HG03469 (cell line): ENCODE data around the gene FBXL20.

Experiments
- ATAC-seq: cut with Tn5 transposase; IDR thresholded peaks from one replicate; pipeline ENCODE4 v1.9.1; 2021; ENCODE audit warnings: mild to moderate bottlenecking, moderate library complexity, moderate number of reproducible peaks; ENCODE audit not compliant: unreplicated experiment

FBXL20 gene

DNA sequence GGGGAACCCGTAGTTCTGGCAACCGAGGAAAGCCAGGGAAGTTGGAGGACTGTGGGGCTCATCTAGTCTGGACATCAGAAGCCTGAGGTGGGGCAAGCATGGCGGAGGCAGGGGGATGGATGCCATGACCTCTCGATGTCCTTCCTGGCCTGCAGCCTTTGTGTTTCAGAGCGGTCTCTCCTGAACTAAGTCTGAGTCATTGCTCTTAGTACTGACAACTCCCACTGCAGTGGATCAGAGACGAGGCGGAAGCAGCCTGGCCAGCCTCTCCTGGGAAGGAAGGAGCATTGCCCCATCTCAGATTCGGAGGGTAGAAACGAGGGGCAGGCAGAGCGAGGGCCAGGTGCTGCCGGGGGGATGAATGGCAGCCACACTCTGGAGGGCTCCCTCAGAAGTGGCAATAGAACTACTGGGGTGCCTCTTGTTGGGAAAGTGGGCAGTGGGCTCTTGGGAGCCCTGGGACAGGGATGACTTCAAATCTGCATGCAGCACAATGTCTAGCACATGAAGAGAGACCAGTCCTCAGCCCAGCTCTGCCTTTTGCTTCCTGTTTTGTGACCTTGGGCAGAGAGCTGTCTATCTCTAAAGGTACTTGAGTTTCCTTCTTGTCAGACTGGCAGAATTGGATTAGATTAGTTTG is 172.0 kb downstream of the FBXL20 start:
- ATAC-seq: no peak

GRCh38 chr17:39227364-39227919 is 174.0 kb downstream of the FBXL20 start:
- no peak for ATAC-seq

GRCh38 chr17:39225959-39226683 is 175.3 kb downstream of the FBXL20 start:
- no peak for ATAC-seq

DNA sequence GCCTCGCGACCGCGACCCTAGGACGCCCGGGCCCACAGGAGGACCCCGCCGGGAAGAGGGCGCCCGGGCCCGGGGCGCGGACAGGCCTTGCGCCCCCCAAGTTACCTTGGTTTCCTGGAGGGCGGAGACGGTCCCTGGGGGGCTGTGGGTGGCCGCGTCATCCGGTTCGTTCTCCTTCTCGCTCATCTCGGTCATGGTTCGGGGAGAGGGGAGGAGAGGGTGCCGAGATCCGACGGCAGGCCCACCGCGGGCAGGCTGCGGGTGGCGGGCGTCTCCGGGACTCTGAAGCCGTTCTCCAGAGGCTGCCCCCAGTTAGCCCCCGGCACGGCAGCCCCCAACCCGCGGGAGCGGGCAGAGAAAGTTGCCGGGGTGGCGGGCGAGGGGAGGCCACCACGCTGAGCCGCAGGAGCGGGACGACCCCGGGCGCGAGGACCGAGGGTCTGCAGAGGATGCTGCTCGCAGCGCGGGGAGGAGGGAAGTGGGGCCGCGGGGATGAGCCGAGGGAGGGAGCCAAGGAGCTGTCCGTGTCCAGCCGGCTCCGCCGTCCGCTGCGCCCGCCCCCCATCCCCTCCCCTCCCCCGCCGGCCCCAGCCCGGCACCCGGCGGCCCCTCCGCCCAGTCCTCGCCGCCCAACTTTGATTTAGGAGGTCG is 176.0 kb downstream of the FBXL20 start, which contains the start of gene STAC2:
Gene STAC2, minus strand, starts transcription at position 638 of the 651 bp plus-strand sequence. Its CDS starts 443 bp downstream, at position 195.
- ATAC-seq: no peak

GRCh38 chr17:39224778-39225307 is 176.6 kb downstream of the FBXL20 start:
- no peak for ATAC-seq

DNA sequence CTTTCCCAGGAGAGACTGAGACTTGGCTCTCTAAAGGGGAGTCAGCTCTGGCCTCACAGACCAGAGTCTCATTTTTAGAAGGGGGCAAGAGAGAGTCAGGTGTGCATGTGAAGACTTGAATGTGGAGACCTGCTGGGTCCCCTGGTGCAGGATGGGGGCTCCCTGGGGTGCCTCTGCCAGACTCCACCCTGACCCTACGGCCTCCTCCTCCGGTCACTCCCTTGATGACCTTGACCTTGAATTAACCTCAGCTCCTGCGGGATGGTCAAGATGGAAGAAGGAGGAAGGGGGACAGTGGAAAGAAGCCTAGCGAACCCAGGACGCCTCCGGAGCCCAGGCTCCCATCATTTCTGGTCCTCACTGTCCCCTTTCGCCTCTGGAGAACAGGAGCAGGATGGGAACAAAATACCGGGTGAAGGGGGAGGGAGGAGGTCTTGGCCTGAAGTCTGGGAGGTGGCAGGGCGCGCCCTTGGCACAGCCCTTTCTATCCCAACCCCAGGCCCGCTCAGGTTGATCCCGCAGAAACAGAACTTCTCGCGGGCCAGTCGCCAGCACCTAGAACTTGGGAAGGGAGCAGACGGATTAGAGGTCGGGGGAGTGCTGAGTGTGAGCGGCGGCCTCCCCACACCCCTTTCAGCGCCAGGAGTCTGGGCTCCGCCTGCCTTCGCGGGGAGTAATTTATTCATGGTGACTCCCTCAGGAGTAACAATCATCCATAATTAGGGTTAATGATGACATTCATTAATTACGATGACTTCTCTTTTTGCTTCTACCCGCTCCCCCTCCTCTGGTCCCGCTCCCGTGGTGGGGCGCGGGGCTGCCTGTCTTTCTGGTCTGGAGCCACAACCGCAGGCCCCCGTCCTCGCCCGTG is 177.3 kb downstream of the FBXL20 start:
- ATAC-seq: no peak

GRCh38 chr17:39222866-39223834 is 178.3 kb downstream of the FBXL20 start:
- ATAC-seq: no peak

GRCh38 chr17:39222151-39222550 is 179.3 kb downstream of the FBXL20 start:
- ATAC-seq: no peak

DNA sequence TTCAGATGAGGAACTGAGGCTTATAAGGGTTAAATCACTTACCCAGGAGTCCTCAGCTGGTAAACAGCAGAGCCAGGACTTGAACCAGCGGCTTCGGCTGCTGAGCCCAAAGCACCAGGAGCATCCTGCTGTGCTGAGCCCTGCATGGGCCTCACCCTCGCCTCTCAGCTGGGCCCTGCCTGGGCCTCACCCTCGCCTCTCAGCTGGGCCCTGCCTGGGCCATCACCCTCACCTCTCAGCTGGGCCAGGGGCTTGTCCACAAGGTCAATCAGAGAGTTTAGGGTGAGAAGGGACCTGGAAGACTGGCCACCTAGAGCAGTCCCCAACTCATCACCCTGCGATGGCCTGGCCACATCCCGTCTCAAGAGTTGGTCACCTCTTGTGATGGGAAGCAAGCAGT is 179.9 kb downstream of the FBXL20 start:
- no peak for ATAC-seq

GRCh38 chr17:39219647-39220154 is 181.7 kb downstream of the FBXL20 start:
- ATAC-seq: no peak

- ATAC-seq: no peak
These were observed 182.5 kb downstream of the FBXL20 start for GRCh38 chr17:39218906-39219305.

- ATAC-seq: no peak
These were observed 183.6 kb downstream of the FBXL20 start for GRCh38 chr17:39217734-39218369.

- ATAC-seq: no peak
These were observed 187.6 kb downstream of the FBXL20 start for GRCh38 chr17:39213852-39214251.

- no peak for ATAC-seq
These were observed 188.5 kb downstream of the FBXL20 start for GRCh38 chr17:39212841-39213480.

- ATAC-seq: no peak
These were observed 189.1 kb downstream of the FBXL20 start for GRCh38 chr17:39212195-39212810.

- no peak for ATAC-seq
These were observed 191.4 kb downstream of the FBXL20 start for GRCh38 chr17:39210093-39210434.

GRCh38 chr17:39209317-39210092 is 191.9 kb downstream of the FBXL20 start:
- no peak for ATAC-seq
